Stimulated activated naive CD8-positive, alpha-beta T cell treated with anti-CD3 and anti-CD28 coated beads, Interleukin-15, Interleukin-2, amounts not matched to agents 100 ng/mL and 50 ng/mL, for 24 hours (primary cell): ENCODE results near the gene MILR1.
A peak's percentile ranks its signal among the peaks of the same experiment; 100 is the strongest.

Experiments
- H3K27ac Mint-ChIP-seq: one replicate; pipeline ENCODE4 v1.8.0; 2021; ENCODE audit warnings: mild to moderate bottlenecking, mixed read lengths
- H3K27me3 Mint-ChIP-seq: one replicate; pipeline ENCODE4 v1.8.0; 2021; ENCODE audit warnings: mixed read lengths
- H3K36me3 Mint-ChIP-seq: one replicate; pipeline ENCODE4 v1.8.0; 2021; ENCODE audit warnings: low read depth, mixed read lengths
- H3K4me1 Mint-ChIP-seq: one replicate; pipeline ENCODE4 v1.8.0; 2021; ENCODE audit warnings: low read depth, mixed read lengths
- H3K4me3 Mint-ChIP-seq: one replicate; pipeline ENCODE4 v1.8.0; 2021; ENCODE audit warnings: mild to moderate bottlenecking, mixed read lengths
- H3K9me3 Mint-ChIP-seq: one replicate; pipeline ENCODE4 v1.8.0; 2021; ENCODE audit warnings: mixed read lengths

MILR1 gene

DNA sequence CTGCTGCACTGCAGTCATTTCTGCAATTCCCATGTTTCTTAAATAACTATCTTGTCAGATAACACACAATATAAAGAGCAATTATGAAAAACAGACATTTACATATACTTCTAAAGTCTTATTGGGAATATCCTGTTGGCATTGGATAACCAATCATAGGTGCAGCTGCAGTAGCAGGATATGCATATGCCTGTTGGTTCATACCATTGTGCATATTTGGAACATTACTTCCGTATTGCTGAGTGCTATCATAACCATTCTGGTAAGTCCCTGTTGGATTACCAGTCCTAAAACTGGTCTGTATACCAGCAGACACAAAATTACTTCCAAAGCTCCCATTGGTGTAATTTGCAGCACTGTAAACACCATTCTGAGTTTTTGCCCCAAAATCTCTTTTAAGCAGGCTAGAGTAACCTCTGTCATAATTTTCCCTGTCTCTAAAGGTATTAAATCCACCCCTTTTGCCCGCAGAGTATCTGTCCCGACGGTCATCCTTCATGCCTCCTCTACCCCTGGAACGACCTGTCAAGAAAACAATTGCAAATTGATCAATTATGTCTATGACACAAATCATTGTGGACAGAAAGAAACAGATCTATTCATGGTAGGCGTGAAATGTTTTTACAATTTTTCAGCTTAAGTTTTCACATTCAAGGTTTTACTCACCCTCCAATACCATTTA lies 51.0 kb downstream of the MILR1 start:
- peaks cover 77% of the 10 kb centered on the region for H3K36me3 Mint-ChIP-seq
- no peaks in the 10 kb centered on the region for H3K9me3 Mint-ChIP-seq
- H3K4me3 Mint-ChIP-seq: peak overlapping the region; percentile 52
- peak overlapping the region; percentile 65 for H3K27ac Mint-ChIP-seq
- H3K4me1 Mint-ChIP-seq: peaks cover 91% of the 10 kb centered on the region
- no peaks in the 10 kb centered on the region for H3K27me3 Mint-ChIP-seq

DNA sequence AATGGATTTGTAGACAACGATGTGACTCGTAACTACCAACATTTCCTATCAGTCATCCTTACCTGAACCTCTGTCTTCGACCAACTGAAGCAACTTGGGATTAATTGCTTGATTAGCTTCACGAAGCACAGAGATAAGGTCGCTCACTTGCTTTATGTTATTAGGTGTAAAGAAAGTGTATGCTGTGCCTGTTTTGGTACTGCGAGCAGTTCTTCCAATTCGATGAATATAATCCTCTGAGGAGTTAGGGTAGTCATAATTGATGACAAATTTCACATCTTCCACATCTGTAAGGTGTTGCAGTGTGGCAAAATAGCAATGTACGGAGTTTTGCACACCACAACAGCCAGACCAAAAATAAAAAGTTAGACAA lies 51.6 kb downstream of the MILR1 start:
- Mint-ChIP-seq H3K27ac (peak overlapping the region; percentile 65), H3K4me1 (peaks cover 88% of the 10 kb centered on the region), H3K36me3 (peaks cover 83% of the 10 kb centered on the region), H3K4me3 (peak overlapping the region; percentile 52), H3K27me3 (no peaks in the 10 kb centered on the region), H3K9me3 (no peaks in the 10 kb centered on the region)

DNA sequence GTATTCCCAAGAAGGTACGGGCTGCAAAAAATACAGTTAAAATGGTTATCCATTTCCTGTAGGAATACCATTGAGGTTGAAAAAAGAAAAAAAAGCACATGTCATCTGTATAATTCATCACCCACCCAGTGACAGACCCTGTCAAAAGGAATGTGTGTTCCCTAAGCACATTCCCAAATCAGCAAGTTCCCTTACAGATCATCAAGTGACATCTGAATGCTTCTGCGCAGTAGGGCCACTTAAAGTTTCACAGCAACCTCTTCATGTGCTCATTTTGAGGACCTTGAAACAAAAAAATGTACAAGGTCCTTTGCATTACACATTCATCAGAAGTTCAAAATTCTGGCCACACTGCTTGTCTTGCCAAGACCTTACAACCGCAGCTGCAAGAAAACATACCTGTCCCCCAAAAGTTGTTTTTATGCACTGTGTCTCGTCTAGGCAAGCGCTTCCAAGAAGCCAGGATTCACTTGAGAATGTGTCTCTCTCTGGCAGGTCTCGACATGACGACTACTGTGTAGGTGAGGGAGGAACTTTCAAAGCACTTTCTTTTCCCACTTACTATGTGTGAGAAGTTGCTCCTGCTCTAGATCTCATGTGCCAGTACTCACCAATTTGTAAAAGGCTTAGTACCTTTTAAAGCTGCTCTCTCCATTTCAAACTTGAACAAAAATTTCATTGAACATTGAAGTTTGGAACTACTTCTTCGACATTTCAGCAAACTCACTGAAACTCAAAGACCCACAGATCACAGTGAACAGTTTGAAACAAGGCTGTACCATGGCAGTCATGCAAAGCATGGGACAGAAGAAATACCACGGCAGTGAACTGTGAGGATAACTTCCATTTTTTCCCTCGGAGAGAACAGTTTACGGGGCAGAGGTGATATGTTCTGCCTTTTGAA lies 52.2 kb downstream of the MILR1 start:
- Mint-ChIP-seq H3K27ac (peak overlapping the region; percentile 100), H3K9me3 (no peaks in the 10 kb centered on the region), H3K36me3 (peaks cover 88% of the 10 kb centered on the region), H3K27me3 (no peaks in the 10 kb centered on the region), H3K4me1 (peaks cover 85% of the 10 kb centered on the region), H3K4me3 (peak overlapping the region; percentile 50)

DNA sequence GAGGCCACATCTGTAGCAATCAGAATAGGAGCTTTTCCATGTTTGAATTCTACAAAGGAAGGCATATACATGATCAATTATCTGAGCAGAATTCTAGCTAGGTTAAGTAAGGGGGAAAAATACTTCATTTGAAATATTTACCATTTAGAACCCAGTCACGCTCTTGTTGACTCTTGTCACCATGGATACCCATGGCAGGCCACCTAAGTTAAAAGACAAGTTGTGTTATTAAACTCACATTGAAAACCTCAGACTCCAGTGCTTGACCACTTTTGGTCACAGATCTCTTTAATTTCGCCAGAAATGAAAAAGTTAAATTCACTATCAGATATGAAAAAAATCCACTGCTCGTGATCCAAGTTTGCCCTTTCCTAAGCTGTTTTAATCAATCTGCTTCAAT lies 53.1 kb downstream of the MILR1 start:
- H3K36me3 Mint-ChIP-seq: peaks cover 85% of the 10 kb centered on the region
- no peaks in the 10 kb centered on the region for H3K27me3 Mint-ChIP-seq
- H3K9me3 Mint-ChIP-seq: no peaks in the 10 kb centered on the region
- peak overlapping the region; percentile 100 for H3K27ac Mint-ChIP-seq
- peak overlapping the region; percentile 50 for H3K4me3 Mint-ChIP-seq
- H3K4me1 Mint-ChIP-seq: peaks cover 88% of the 10 kb centered on the region

DNA sequence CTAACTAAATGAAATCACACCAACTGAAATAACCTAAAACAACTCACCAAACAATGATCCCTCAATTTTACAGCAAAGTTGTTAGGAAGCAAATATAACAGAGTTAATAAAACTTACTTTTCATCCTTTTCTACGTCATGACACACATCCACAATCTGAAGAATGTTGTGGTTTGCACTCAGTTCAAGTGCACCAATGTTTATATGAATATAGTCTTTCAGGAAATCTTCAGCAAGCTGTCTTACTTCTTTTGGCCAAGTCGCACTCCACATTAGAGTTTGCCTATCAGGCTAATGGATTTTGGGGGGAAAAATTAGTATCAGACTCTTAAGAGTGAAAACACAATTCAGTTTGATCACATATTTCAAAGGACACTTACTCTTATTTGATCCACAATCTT lies 53.9 kb downstream of the MILR1 start:
- H3K27ac Mint-ChIP-seq: peak overlapping the region; percentile 100
- peaks cover 82% of the 10 kb centered on the region for H3K36me3 Mint-ChIP-seq
- peak overlapping the region; percentile 43 for H3K4me3 Mint-ChIP-seq
- no peaks in the 10 kb centered on the region for H3K9me3 Mint-ChIP-seq
- H3K4me1 Mint-ChIP-seq: peaks cover 86% of the 10 kb centered on the region
- H3K27me3 Mint-ChIP-seq: no peaks in the 10 kb centered on the region

DNA sequence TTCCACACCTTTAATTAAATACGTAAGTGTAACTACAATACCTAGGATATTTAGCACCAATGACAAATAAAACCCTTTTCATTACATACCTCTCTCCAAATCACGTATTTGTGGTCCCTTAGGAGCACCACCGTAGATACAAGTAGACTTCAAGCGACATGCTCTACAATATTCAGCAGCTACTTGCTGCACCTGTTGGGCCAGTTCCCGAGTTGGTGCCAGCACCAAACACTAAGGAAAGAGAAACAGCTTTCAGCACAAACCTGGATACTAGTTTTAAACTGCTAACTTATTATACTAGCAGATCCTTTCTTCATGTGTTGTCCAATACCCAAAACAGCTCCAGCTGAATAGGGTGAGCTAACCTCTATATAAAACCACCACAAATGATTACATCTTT lies 54.4 kb downstream of the MILR1 start:
- Mint-ChIP-seq H3K27ac (peak overlapping the region; percentile 100), H3K27me3 (no peaks in the 10 kb centered on the region), H3K36me3 (peaks cover 79% of the 10 kb centered on the region), H3K4me3 (peak overlapping the region; percentile 43), H3K4me1 (peaks cover 86% of the 10 kb centered on the region), H3K9me3 (no peaks in the 10 kb centered on the region)

DNA sequence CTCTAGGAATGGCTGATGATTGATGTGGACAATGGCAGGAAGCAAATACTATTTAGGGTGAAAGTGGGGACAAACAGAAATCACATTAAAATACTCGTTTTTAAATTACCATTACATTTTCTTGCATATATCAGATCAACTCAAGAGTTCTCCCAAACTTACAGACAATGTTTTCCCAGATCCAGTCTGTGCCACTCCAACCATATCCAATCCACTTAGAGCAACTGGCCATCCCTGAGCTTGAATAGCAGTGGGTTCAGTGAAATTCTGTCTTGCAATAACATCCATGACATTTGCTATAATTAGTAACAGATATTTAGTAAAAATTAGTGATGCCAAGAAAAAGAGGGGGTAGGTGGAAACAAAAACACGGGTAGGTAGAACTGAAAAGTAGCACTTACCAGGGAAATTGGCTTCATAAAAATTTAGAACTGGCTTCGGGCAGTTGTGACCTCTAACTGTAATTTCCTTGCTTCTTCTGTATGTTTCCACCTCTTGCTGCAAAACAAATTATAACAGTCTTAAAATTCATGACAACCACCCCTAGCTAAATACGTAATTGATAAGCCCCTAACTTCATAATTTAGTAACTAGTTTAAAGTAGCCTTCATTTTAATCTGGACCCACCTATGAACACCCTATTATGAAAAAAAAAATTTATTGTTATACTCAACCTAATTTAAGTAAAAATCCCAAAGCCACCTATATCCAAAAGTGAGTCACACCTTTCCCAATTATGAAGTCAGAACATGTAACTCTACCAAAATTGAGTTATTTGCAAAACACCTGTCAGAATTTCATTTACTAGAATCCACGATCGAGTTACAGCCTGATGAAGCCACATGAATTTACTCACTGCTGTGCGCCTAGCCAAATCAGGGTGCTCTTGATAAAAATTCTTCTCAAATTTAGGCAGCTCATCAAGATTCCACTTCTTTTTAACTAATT lies 55.2 kb downstream of the MILR1 start:
- peaks cover 77% of the 10 kb centered on the region for H3K36me3 Mint-ChIP-seq
- peaks cover 86% of the 10 kb centered on the region for H3K4me1 Mint-ChIP-seq
- peak overlapping the region; percentile 100 for H3K27ac Mint-ChIP-seq

DNA sequence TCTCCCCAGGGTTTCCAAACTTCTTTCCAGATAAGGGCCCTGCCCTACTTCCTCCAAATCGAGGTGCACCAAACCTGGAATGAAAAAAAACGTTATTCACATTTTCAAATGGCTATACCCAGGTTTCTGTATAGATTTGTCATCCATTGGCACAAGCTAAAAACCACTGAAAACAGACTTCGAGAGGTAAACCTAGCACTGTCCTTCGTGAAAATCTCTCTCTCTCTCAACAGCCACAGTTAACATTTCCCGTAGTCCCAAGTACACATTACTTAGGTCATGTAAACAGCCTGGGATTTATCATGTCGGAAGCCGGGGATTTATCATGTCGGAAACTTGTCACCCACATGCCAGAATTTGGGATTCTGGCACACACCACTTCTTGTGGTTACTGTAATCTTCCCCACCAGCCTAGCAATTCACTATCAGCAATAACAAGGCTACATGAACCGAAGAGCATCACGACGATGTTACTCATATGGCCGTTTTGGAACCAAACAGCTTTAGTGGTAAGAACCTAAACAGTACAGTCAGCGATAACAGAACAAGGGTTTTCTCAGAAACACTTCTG lies 55.9 kb downstream of the MILR1 start:
- Mint-ChIP-seq H3K9me3 (no peaks in the 10 kb centered on the region), H3K4me1 (peaks cover 85% of the 10 kb centered on the region), H3K27me3 (no peaks in the 10 kb centered on the region), H3K4me3 (peak overlapping the region; percentile 100), H3K36me3 (peaks cover 76% of the 10 kb centered on the region), H3K27ac (peak overlapping the region; percentile 100)

More for the DNA sequence above, 55.2 kb downstream of the MILR1 start:
- Mint-ChIP-seq H3K27me3 (no peaks in the 10 kb centered on the region), H3K9me3 (no peaks in the 10 kb centered on the region), H3K4me3 (peak overlapping the region; percentile 100)

DNA sequence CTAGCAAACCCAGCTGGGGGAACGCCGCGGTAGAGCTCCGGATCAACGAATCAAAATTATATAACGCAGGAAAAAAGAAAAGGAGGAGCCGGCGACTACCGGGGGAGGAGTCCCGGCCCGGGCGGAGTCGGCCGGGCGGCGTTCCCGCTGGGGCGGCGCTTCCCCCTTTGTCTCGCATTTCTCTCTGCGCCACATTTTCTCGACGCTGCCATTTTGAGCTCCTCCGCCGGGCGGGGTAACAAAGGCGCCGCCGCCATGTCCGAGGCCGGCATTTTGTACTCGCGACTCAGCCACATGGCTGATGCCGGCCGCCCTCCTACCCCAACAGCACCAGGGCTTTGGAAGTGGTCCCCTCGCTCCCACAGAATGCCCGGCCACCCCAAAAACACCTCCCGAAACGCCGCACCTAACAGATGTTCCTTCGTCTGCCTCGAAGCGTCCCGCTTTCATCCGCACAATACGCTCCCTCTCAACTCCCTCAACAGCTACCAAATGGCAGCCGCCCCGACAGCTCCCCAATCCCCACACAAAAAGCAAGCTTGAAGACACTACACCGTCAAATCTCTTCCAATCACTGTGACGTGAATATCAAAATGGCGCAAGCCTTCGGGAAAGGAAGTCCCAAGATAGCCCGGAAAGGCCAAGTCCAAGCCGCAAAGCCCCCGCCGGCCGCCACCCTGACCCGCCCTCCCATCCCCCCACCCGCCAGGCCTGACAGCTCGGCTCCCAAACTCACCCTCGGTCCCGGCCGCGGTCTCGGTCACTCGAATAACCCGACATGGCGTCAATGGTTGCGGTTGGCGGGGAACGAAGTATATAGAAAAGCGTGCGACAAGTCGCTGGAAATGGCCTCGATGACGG lies 56.7 kb downstream of the MILR1 start:
- Mint-ChIP-seq H3K9me3 (no peaks in the 10 kb centered on the region), H3K27me3 (no peaks in the 10 kb centered on the region), H3K36me3 (peaks cover 76% of the 10 kb centered on the region), H3K4me1 (peaks cover 77% of the 10 kb centered on the region), H3K4me3 (peak overlapping the region; percentile 100), H3K27ac (peak overlapping the region; percentile 100)

DNA sequence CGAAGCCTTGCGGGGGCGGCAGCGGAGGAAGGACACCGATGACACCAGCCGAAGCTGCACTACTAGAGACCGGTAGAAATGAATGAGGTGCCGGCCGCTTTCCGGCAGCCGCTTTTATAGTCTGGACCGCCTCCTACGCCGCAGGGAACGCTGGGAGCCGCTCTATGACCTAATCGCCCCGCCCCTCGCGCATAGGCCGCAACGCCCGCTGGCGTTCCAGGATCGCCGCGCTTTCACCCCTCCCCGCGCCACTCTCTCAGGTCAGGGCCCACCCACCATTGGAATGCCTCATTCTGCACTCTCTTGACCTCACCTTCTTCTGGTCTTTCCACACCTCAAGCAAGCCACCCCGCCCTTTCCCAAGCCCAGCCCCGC lies 57.3 kb downstream of the MILR1 start, which contains the start of gene DDX5:
Gene DDX5, minus strand, starts transcription at position 89 of the 375 bp plus-strand sequence. CDS start 170 bp downstream, outside the sequence.
- H3K4me3 Mint-ChIP-seq: peak within 1 kb of the TSS; percentile 100
- no peaks in the 10 kb centered on the region for H3K9me3 Mint-ChIP-seq
- H3K4me1 Mint-ChIP-seq: peaks cover 71% of the 10 kb centered on the region
- peak within 1 kb of the TSS; percentile 100 for H3K27ac Mint-ChIP-seq
- peaks cover 75% of the 10 kb centered on the region for H3K36me3 Mint-ChIP-seq
- no peaks in the 10 kb centered on the region for H3K27me3 Mint-ChIP-seq

DNA sequence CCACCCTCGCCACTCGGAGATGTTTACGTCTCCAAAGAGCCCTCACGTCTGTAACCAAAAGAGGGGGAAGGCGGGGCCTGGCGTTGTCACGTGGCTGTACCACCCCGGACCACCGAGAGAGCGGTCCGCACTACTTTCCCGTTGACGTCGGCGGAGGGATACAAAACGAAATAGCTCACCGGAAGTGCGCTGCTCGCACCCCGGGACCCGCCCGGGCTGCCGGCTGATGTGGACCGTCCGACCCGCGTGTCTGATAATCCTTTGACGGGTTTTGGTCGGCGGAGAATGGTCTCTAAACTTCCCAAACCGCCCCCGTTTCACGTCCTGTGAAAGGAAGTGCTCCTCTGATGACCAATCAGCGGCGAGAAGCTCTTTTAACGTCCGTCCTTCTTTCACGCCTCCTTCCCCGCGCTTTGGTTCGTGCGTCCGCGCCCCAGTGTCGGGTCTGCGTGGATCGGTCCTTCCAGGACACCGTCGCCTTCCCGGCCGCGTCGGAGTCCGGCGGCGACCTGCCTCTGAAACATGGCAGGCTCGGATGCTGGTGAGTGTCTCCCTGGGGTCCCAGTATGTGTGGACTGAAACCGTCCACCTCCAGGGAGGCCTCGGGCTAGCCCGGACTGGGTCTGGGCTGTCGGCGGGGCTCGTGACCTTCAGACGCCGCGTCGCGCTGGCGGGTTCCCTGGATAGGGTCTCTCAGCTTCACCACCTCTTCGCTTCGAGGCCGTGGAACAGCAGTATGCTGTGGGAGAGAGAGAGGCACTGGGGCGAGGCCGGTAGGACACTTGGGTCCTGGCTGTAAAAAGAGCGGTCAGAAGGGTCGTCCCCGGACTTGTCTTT lies 57.9 kb downstream of the MILR1 start, which contains the start of gene CEP95:
Gene CEP95, plus strand, starts transcription at position 402 of the 837 bp plus-strand sequence. Its CDS starts 121 bp downstream, at position 523.
- H3K4me1 Mint-ChIP-seq: peaks cover 66% of the 10 kb centered on the region
- peak within 1 kb of the TSS; percentile 100 for H3K4me3 Mint-ChIP-seq
- H3K9me3 Mint-ChIP-seq: no peaks in the 10 kb centered on the region
- H3K27ac Mint-ChIP-seq: peak within 1 kb of the TSS; percentile 100
- H3K27me3 Mint-ChIP-seq: no peaks in the 10 kb centered on the region
- peaks cover 74% of the 10 kb centered on the region for H3K36me3 Mint-ChIP-seq

DNA sequence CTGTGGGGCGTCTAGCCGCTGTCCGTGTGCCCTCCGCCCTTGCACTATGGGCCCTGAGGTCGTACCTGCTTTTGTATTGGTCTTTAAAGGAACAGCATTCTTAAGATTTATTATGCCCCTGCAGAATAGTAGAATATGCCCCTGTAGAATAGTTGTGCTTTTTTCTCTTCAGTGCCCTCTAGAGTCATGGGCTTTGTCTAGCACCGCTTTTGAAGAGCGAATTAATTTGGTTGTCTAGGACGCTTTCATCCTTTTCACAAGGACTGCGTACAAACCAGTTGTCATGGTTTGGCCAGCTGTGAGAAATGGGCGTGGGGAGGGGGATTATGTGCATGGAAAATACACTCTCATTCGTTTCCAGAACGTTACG lies 58.5 kb downstream of the MILR1 start:
- Mint-ChIP-seq H3K27me3 (no peaks in the 10 kb centered on the region), H3K27ac (peak overlapping the region; percentile 100), H3K4me1 (peaks cover 63% of the 10 kb centered on the region), H3K36me3 (peaks cover 73% of the 10 kb centered on the region), H3K9me3 (no peaks in the 10 kb centered on the region), H3K4me3 (peak overlapping the region; percentile 100)

DNA sequence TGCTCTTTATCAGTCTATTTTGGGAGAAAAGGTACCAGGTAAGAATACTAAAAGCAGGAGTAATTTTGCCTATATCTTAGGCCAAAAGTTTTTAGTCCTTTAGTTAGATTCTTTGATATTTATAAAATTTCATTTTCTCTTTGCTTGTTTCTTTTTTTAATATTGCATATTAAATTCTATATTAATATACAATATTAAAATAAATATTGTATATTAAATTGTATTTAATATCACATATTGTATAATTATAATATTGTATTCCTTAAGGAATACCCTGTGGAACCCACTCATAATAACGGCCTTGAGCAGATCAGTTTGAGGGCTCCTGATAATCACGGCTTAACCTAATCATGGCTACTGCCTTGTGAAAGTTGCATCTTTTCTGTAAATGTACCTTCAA lies 59.8 kb downstream of the MILR1 start:
- H3K27me3 Mint-ChIP-seq: no peaks in the 10 kb centered on the region
- peaks cover 50% of the 10 kb centered on the region for H3K4me1 Mint-ChIP-seq
- H3K36me3 Mint-ChIP-seq: peaks cover 73% of the 10 kb centered on the region
- H3K27ac Mint-ChIP-seq: peak overlapping the region; percentile 61
- H3K4me3 Mint-ChIP-seq: peak overlapping the region; percentile 100
- H3K9me3 Mint-ChIP-seq: no peaks in the 10 kb centered on the region
